ENCODE results near the gene KCND2.

DNA sequence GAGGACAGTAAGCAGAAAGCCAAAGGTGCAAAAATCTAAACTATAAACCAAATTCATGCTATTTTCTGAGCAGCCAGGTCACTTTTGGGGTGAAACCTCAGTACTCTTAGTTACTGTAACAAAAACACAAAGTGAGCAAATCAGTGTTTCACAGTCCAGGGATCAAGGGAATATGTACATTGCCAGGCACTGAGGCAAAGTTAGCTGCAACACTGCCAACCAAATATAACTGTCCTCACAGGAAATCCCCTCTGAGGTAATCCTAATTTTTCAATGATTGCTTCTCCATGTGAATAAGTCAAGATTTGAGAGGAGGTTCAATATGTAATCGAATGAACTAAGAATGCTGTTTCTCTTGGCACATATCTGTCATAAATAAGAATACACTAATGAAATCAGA lies 355.3 kb downstream of the KCND2 start:
- TF ChIP-seq, protein P1, sequence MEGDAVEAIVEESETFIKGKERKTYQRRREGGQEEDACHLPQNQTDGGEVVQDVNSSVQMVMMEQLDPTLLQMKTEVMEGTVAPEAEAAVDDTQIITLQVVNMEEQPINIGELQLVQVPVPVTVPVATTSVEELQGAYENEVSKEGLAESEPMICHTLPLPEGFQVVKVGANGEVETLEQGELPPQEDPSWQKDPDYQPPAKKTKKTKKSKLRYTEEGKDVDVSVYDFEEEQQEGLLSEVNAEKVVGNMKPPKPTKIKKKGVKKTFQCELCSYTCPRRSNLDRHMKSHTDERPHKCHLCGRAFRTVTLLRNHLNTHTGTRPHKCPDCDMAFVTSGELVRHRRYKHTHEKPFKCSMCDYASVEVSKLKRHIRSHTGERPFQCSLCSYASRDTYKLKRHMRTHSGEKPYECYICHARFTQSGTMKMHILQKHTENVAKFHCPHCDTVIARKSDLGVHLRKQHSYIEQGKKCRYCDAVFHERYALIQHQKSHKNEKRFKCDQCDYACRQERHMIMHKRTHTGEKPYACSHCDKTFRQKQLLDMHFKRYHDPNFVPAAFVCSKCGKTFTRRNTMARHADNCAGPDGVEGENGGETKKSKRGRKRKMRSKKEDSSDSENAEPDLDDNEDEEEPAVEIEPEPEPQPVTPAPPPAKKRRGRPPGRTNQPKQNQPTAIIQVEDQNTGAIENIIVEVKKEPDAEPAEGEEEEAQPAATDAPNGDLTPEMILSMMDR (IDR thresholded peaks at IDR 0.05; ENCODE audit: low read depth, low read length), result no peak
- no peak for TF ChIP-seq POLR2A (IDR thresholded peaks at IDR 0.05; ENCODE audit: extremely low read depth, insufficient read length)

All from NB4 (cell line).